Spleen (tissue), 11 donors: Measurements from ENCODE around the gene KDM5B. TPM values are rescaled to one million over a fixed set of nuclear protein-coding genes. Genes with fewer than 3 reads are reported as not detected.
A peak's percentile ranks its signal among the peaks of the same experiment; 100 is the strongest.
"Not testable (repeated sequence)": the region's sequence is repeated elsewhere in the genome, so short reads cannot be mapped to it uniquely, and the experiment has no call there.

Experiments used
- DNase-seq: peaks from one replicate; pipeline ENCODE4 v3.0.0-alpha.2; 2020
- H3K27ac ChIP-seq, 8 donors: fragments of 200-600 bp; sonication (generic) in 7 of 8; 1 replicate in 4 of 8; 2 replicates in 4 of 8; pipeline versions ENCODE4 v1.5.0 to v1.8.0; 2016 to 2021; ENCODE audit warnings: inconsistent platforms in 4 of 8, mild to moderate bottlenecking in 4 of 8, moderate library complexity in 1 of 8
- H3K27me3 ChIP-seq, 7 donors: fragments of 200-600 bp; sonication (generic) in 6 of 7; replicated peaks in 1 of 7; 1 replicate in 4 of 7; 2 replicates in 3 of 7; pipeline versions ENCODE4 v1.5.0 to v1.8.0; 2016 to 2021; ENCODE audit warnings: inconsistent platforms in 3 of 7, mild to moderate bottlenecking in 1 of 7
- H3K36me3 ChIP-seq, 6 donors: fragments of 200-600 bp; sonication (generic) in 5 of 6; 1 replicate in 4 of 6; 2 replicates in 2 of 6; pipeline versions ENCODE4 v1.5.0 to v1.8.0; 2016 to 2021; ENCODE audit warnings: inconsistent platforms in 2 of 6
- H3K4me1 ChIP-seq, 6 donors: fragments of 200-600 bp; sonication (generic) in 5 of 6; 1 replicate in 3 of 6; 2 replicates in 3 of 6; pipeline versions ENCODE4 v1.5.0 to v1.8.0; 2016 to 2021; ENCODE audit warnings: inconsistent platforms in 3 of 6
- H3K4me3 ChIP-seq, 8 donors: fragments of 200-600 bp; sonication (generic) in 7 of 8; 1 replicate in 4 of 8; 2 replicates in 4 of 8; pipeline versions ENCODE4 v1.5.0 to v1.8.0; 2016 to 2021; ENCODE audit warnings: inconsistent platforms in 4 of 8, mild to moderate bottlenecking in 4 of 8, moderate library complexity in 2 of 8
- H3K9me3 ChIP-seq, 8 donors: fragments of 200-600 bp; sonication (generic) in 7 of 8; 1 replicate in 4 of 8; 2 replicates in 4 of 8; pipeline versions ENCODE4 v1.5.0 to v1.8.0; 2016 to 2021; ENCODE audit warnings: inconsistent platforms in 4 of 8
- POLR2A ChIP-seq, 3 donors: fragments of 450-650 bp; IDR thresholded peaks; one replicate each; pipeline ENCODE4 v1.5.1; 2017; ENCODE audit warnings: antibody characterized with exemption in 3 of 3, mild to moderate bottlenecking in 1 of 3
- POLR2AphosphoS5 ChIP-seq, 3 donors: sonication (generic); formaldehyde crosslinking; IDR thresholded peaks; one replicate each; pipeline ENCODE4 v1.5.1; 2017; ENCODE audit warnings: antibody characterized with exemption in 3 of 3
- WGBS, 5 donors: extraction: QIAGEN DNeasy Blood & Tissue Kit in 3 of 5; methylation state at CpG; one replicate each; pipeline versions ENCODE4 v1.1.5 to v1.1.7; 2013 to 2018; 5-methylcytosine and 5-hydroxymethylcytosine counted together
- intact Hi-C: fragments of 100-400 bp; cut with DNase I; formaldehyde crosslinking; loops from one replicate; pipeline ENCODE4 v1.15.0; 2023; ENCODE audit warnings: low total_unique reads
- polyA plus RNA-seq, 3 donors: library from polyadenylated mRNA; stranded (reverse); fragments of 200-250 nt; gene quantifications; one replicate each; pipeline ENCODE4 v1.2.1, GENCODE V29; 2013
- total RNA-seq, 7 donors: library from RNA; depleted of rRNA in 3 of 7; stranded (reverse); fragments of >200 nt in 3 of 7; fragmentation: NEBNext Ultra II Directional in 4 of 7; extraction: Animal tissue kit (Norgen Biotek cat#: 25700) in 4 of 7; gene quantifications; one replicate each; pipeline versions ENCODE4 v1.1.0 to v1.2.1, GENCODE V29; 2016 to 2021
- TF ChIP-seq, protein P1 (sequence below), 11 experiments: fragments of 200-600 bp in 7 of 11; fragments of 450-650 bp in 4 of 11; sonication (generic) in 4 of 11; IDR thresholded peaks in 8 of 11; conservative IDR thresholded peaks in 3 of 11; 1 replicate in 7 of 11; 2 replicates in 4 of 11; pipeline versions ENCODE4 v1.4.0 to v1.8.0; 2016 to 2021; ENCODE audit warnings: antibody characterized with exemption in 11 of 11, inconsistent platforms in 4 of 11, mild to moderate bottlenecking in 1 of 11
- donor health status: healthy with polysubstance abuse.
- donor health status: DM: no; HTN: no; CAD: no; lungs with moderate emphysema.
- donor health status: DM: no; HTN: no; CAD: no.
- donor health status: Bipolar disorder and iron deficiency.
- donor health status: healthy.
- donor health status: DM: no; HTN: no; CAD: no.
- donor health status: DM: yes; HTN: yes; CAD: no.

The KDM5B gene
- total and polyA plus RNA-seq, 10 donors = 7.7 to 71.9 (median 52.3) TPM

DNA sequence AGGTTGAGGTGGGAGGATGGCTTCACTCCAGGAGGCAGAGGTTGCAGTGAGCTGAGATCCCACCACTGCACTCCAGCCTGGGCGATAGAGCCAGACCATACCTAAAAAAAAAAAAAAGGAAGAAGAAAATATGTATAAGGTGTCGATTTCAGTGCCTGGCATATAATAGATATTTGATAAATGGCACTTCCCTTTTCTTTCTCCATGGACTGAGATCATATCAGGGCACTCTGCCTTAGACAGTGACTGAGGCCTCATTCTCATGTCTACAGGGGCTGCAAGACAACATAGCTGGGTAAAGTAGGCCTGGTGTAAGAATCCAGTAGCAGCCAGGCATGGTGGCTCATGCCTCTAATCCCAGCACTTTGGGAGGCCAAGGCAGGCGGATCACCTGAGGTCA is 23.7 kb upstream of the KDM5B start:
- Histone ChIP-seq H3K27ac (no peak overlapping the region), H3K4me3 (no peak overlapping the region), H3K27me3 (peaks cover 0 to 7% (median 0%) of the 10 kb centered on the region in 7 donors), H3K4me1 (peaks cover 0 to 22% (median 16%) of the 10 kb centered on the region in 6 donors), H3K36me3 (no peaks in the 10 kb centered on the region), H3K9me3 (no peaks in the 10 kb centered on the region)
- DNase-seq = no peak
- intact Hi-C loops = no loop called here
- TF ChIP-seq POLR2A (IDR thresholded peaks at IDR 0.05) (no peak), POLR2AphosphoS5 (IDR thresholded peaks at IDR 0.05) (no peak)
- TF ChIP-seq, protein P1, sequence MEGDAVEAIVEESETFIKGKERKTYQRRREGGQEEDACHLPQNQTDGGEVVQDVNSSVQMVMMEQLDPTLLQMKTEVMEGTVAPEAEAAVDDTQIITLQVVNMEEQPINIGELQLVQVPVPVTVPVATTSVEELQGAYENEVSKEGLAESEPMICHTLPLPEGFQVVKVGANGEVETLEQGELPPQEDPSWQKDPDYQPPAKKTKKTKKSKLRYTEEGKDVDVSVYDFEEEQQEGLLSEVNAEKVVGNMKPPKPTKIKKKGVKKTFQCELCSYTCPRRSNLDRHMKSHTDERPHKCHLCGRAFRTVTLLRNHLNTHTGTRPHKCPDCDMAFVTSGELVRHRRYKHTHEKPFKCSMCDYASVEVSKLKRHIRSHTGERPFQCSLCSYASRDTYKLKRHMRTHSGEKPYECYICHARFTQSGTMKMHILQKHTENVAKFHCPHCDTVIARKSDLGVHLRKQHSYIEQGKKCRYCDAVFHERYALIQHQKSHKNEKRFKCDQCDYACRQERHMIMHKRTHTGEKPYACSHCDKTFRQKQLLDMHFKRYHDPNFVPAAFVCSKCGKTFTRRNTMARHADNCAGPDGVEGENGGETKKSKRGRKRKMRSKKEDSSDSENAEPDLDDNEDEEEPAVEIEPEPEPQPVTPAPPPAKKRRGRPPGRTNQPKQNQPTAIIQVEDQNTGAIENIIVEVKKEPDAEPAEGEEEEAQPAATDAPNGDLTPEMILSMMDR (IDR thresholded peaks at IDR 0.05 in 8 of 11, conservative IDR thresholded peaks at IDR 0.05 in 3 of 11) = no peak
- WGBS, 5 donors = 60 to 79% (median 62%) methylated on average over 3 of the region's 3 CpGs

DNA sequence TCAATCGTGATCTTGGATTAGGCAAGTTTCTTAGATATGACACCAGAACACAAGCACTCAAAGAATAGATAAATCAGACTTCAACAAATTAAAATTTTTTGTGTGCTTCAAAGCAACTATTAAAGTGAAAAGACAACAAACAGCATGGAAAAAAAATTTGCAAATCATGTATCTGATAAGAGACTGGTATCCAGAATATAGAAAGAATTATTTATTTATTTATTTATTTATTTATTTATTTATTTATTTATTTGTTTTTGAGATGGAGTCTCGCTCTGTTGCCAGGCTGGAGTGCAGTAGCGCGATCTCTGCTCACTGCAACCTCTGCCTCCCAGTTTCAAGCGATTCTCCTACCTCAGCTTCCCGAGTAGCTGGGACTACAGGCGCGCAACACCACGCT is 21.0 kb upstream of the KDM5B start:
- H3K27ac ChIP-seq, H3K4me1 ChIP-seq, H3K36me3 ChIP-seq, DNase-seq, intact Hi-C loops, H3K27me3 ChIP-seq, H3K9me3 ChIP-seq, H3K4me3 ChIP-seq: not testable (repeated sequence)
- 90 to 96% (median 93%) methylated on average over 9 of the region's 9 CpGs for WGBS, 5 donors

DNA sequence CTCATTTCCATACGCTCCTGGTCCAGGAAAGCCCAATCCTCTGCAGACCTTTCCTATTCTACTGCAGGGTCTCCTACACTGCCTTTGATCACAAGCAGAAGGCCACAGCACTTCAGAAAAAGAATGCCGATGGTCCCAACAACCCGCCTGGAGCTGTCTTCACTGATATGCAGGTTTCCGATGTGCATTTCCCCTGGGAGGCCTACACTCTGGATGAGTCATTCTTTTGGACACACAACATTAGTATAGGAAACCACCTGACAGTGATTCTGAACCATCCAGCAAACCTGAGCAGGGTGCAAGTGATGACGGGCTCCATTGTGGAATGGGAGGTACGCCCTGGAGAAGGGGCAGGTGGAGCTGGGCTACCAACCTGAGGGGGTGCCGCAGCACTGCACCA is 17.5 kb upstream of the KDM5B start:
- H3K9me3 ChIP-seq = no peaks in the 10 kb centered on the region
- no peak for DNase-seq
- H3K4me3 ChIP-seq = no peak overlapping the region
- no peak for TF ChIP-seq POLR2AphosphoS5 (IDR thresholded peaks at IDR 0.05)
- TF ChIP-seq, protein P1 (IDR thresholded peaks at IDR 0.05 in 8 of 11, conservative IDR thresholded peaks at IDR 0.05 in 3 of 11) = no peak
- no peak for TF ChIP-seq POLR2A (IDR thresholded peaks at IDR 0.05)
- 85 to 95% (median 89%) methylated on average over 7 of the region's 7 CpGs for WGBS, 5 donors
- no peak overlapping the region for H3K27ac ChIP-seq
- peaks cover 0 to 5% (median 0%) of the 10 kb centered on the region in 6 donors for H3K4me1 ChIP-seq
- intact Hi-C loops = no loop called here
- H3K27me3 ChIP-seq = no peaks in the 10 kb centered on the region
- H3K36me3 ChIP-seq = no peaks in the 10 kb centered on the region

DNA sequence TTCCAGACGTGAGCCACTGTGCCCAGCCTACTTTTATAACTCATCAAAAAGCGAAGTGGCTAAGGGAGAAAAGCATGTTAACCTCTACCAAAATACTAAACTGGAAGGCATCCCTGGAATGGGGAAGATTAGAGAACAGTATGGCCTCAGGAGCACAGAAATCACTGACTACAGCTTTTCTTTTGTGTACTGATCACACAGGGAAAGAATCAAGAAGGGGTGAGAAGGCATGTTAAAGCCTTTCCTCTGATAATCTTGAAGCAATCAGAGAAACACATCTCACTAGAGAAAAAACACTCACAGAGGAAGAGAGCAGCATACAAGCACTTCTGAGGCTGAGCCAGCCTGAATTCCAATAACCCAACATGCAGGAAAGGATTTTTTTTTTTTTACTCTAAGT is 13.2 kb upstream of the KDM5B start:
- Histone ChIP-seq H3K9me3 (no peaks in the 10 kb centered on the region), H3K27me3 (no peaks in the 10 kb centered on the region), H3K36me3 (no peaks in the 10 kb centered on the region), H3K27ac (peak overlapping the region in 4 of 8 donors; percentile 11 to 56 (median 42)), H3K4me1 (peaks cover 0 to 5% (median 0%) of the 10 kb centered on the region in 6 donors), H3K4me3 (no peak overlapping the region)
- WGBS, 5 donors = 46 to 82% (median 79%) methylated on average over 2 of the region's 2 CpGs
- no peak for DNase-seq
- intact Hi-C loops = no loop called here
- TF ChIP-seq POLR2A (IDR thresholded peaks at IDR 0.05) (no peak), POLR2AphosphoS5 (IDR thresholded peaks at IDR 0.05) (no peak)
- TF ChIP-seq, protein P1 (IDR thresholded peaks at IDR 0.05 in 8 of 11, conservative IDR thresholded peaks at IDR 0.05 in 3 of 11) = no peak

DNA sequence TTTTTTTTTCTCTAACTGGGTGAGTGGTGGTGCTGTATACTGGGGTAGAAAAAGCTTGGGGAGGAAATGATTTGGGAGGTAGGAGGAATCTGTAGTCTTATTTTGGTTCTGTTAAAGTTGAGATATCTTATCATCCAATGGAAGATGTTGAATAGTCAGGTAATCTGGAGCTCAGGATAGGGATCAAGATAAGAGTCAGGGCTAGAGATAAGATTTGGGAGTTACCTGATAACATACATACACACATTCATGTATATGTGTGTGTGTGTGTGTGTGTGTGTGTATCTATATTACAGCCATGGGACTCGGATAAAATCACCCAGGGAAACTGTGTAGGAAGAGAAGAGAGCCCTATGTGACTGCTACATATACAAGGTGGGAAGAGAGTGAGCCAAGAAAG is 10.6 kb upstream of the KDM5B start:
- no peaks in the 10 kb centered on the region for H3K9me3 ChIP-seq
- H3K27me3 ChIP-seq = no peaks in the 10 kb centered on the region
- H3K27ac ChIP-seq = no peak overlapping the region
- TF ChIP-seq POLR2A (IDR thresholded peaks at IDR 0.05) (no peak), POLR2AphosphoS5 (IDR thresholded peaks at IDR 0.05) (no peak)
- TF ChIP-seq, protein P1 (IDR thresholded peaks at IDR 0.05 in 8 of 11, conservative IDR thresholded peaks at IDR 0.05 in 3 of 11) = no peak
- no peaks in the 10 kb centered on the region for H3K36me3 ChIP-seq
- DNase-seq = no peak
- H3K4me1 ChIP-seq = peaks cover 0 to 5% (median 0%) of the 10 kb centered on the region in 6 donors
- H3K4me3 ChIP-seq = no peak overlapping the region
- intact Hi-C loops = no loop called here
- 73 to 93% (median 80%) methylated on average over 1 of the region's 1 CpG for whole genome bisulfite sequencing, 5 donors
